COR-L47 (cell line): ENCODE data around the gene ZFP42.
"Not testable (repeated sequence)": the region's sequence is repeated elsewhere in the genome, so short reads cannot be mapped to it uniquely, and the experiment has no call there.

Source experiments
- DNase-seq: peaks from one replicate; lab custom pipeline; 2025; lab: John Stamatoyannopoulos, UW

Gene ZFP42

DNA sequence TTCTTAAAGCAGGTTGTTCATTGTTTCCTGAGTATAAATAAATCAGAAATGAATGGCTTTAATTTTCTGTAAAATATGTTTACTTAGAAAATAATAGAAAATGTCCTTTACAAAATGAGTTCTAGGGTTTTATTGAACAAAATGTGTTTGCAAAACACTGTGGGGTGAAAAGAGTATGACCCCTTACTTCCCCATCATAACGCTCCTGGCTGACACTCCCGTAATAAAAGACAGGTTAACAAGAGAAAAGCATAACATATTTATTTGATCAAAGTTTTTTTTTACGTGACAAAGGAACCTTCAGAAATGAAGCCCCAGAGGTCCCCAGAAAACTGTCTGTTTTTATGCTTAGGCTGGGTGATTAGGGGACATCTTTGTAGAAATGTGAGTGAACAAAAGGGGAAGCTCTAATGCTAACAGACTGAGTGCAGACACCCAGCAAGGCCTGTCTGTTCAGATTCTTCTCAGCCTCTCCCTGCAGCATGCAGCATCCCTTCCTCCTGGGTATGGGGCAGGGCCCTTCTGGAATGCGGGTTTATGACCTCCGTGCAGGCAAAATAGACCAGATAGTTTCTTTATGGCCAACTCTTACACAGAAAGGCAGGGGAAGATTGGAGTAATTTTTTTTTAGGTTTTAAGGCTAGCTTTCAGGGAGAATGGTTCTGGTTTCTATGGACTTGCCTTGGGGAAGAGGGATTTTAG is 26.1 kb downstream of the ZFP42 start:
- DNase-seq = no peak

GRCh38 chr4:188023682-188024081 is 28.1 kb downstream of the ZFP42 start:
- no peak for DNase-seq

- DNase-seq = no peak
Measured at GRCh38 chr4:188025476-188025875, 29.9 kb downstream of the ZFP42 start.

- DNase-seq = no peak
Measured at GRCh38 chr4:188029114-188029513, 33.5 kb downstream of the ZFP42 start.

- no peak for DNase-seq
Measured at GRCh38 chr4:188030401-188030800, 34.8 kb downstream of the ZFP42 start.

GRCh38 chr4:188031751-188032150 is 36.2 kb downstream of the ZFP42 start:
- no peak for DNase-seq

- no peak for DNase-seq
Measured at GRCh38 chr4:188032170-188032569, 36.6 kb downstream of the ZFP42 start.

DNA sequence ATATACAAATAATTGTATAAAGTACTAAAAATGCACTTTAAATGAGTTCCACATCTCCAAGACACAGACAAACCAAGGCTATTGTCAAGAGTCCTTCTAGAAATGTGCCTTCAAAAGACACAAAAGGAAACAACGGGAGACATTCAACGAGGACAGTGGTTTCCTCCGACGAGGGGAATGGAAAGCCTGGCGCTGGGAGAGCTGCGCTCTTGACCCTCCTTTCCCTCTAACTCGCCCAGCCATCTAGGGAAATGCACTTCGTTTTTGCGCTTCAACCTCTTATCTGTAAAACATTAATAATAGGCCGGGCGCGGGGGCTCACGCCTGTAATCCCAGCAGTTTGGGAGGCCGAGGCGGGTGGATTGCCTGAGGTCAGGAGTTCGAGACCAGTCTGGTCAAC is 37.0 kb downstream of the ZFP42 start:
- DNase-seq = no peak

DNA sequence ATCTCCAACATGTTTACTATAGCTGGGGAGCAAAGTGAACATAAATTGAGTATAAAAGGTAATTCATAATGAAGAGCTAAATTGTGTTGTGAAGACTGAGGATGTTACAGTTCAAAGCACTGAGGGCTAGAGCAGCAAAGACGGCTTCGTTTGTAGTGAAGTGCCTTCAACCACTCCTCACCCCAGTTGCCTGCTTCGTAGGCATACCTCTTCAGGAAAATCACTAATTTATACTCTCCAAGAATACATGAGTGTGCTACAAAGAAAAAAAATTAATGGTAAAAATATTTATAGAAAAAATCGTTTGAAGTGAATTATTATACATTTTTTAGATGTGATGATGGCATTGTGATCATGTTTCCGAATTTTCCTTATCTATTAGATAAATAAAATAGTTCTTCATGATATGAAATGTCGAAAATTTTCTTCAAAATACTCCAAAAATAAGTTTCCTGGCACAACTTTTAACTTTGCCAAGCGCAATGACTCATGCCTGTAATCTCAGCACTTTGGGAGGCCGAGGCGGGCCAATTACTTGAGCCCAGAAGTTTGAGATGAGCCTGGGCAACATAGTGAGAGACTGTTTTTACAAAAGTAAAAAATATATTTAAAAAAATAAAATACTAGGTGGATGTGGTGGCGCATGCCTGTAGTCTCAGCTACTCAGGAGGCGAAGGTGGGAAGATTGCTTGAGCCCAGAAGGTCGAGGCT is 41.6 kb downstream of the ZFP42 start:
- no peak for DNase-seq

DNA sequence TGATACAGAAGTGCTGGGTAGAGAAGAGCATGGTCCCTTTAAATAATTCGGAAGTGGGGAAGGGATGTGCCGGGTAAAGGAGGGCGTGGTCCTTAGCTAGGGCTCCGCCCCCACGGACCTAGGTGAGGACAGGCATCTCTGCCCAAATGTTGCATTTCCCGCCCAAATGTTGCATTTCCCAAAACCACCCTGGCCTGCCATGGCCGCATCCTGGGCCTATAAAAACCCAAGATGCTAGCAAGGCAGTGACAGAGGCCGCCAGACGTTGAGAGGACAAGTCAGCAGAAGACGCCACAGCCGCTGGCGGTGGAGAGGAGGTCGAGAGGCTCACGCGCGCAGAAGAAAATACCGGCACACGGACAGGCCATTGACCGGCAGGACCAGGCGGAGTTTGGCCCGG is 46.1 kb downstream of the ZFP42 start:
- DNase-seq = no peak

DNA sequence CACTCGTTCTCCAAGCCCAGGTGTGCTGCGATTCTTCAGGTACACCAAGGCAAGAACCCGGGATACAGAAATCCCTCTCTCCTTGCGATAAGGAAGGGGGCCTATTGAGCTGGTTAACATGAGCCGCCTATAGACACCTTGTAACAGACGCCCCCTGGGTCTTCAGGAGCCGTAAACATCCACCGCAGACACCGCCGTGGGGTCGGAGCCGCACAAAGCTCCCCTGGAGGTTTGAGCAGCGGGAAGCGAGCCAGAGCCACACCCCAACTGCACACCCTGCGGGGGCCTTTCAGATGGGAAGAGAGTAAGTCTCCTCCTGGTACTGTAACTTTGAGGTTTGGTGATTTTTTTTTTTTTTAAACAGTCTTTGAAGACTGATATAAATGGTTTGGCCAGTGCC is 46.6 kb downstream of the ZFP42 start:
- DNase-seq = no peak

DNA sequence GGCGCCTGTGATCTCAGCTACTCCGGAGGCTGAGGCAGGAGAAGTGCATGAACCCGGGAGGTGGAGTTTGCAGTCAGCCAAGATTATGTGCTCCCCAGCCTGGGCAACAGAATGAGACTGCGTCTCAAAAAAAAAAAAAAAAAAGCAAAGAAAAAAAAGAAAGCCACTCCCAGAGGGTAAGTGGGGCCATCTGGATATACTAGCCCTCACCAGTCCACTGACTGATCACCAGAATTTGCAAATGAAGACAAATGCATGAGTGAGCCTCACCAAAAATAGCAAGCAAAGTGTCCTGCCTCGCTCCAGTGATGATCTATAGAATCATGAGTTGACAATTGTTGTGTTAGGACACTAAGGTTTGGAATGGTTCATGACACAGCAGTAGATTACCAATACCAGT is 47.6 kb downstream of the ZFP42 start:
- no peak for DNase-seq

DNA sequence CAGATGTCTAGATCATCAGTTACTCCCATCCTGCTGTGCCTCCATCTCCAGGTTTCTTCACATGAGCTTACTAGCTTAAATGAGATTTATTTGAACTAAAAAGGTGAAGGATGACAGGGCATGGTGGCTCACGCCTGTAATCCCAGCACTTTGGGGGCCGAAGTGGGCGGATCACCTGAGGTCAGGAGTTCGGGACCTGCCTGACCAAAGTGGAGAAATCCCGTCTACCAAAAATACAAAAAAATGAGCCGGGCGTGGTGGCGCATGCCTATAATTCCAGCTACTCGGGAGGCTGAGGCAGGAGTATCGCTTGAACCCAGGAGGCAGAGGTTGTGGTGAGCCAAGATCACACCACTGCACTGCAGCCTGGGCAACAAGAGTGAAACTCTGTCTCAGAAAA is 49.9 kb downstream of the ZFP42 start:
- DNase-seq = not testable (repeated sequence)

GRCh38 chr4:188046657-188047056 is 51.1 kb downstream of the ZFP42 start:
- DNase-seq = no peak

DNA sequence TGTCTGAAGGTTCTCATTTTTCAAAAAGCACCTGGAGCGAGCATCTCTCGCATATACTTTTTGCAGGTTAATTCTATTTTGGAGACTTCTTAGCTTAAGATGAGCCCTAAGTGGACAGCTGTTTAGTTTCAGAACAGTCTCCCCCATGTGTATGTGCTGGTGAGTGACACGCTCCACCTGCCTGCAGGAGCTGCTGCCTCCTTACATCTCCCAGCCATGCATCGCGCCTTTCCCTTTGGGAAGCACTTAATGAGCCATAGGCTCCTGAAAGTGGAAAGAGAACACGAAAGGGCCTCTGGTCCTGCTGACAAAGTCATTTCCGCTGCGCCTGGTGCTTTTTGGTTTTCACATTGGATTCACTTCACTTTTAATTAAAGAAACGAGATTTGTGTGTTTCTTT is 57.7 kb downstream of the ZFP42 start:
- DNase-seq = no peak
